Smooth muscle cell of bladder (primary cell): Measurements from ENCODE around the gene IZUMO3. TPM values are rescaled to one million over a fixed set of nuclear protein-coding genes. Genes with fewer than 3 reads are reported as not detected.

Experiments
- total RNA-seq: library from RNA; depleted of rRNA; stranded (reverse); fragments of >200 nt; gene quantifications from 2 replicates; pipeline ENCODE4 v1.2.3, GENCODE V29; 2014

IZUMO3 gene
- not detected in 2 replicates for total RNA-seq

GRCh38 chr9:24545847-24546522 is at the start of gene IZUMO3:
Gene IZUMO3 (minus strand): TSS chr9:24545897. CDS start chr9:24545649, 248 bp downstream.

